Thyroid gland (tissue), 4 donors: Measurements from ENCODE around the gene IFIT5. TPM values are rescaled to one million over a fixed set of nuclear protein-coding genes. Genes with fewer than 3 reads are reported as not detected.
"Not testable (repeated sequence)": the region's sequence is repeated elsewhere in the genome, so short reads cannot be mapped to it uniquely, and the experiment has no call there.

Experiments used
- DNase-seq, 2 donors: peaks; one replicate each; pipeline ENCODE4 v3.0.0-alpha.2; 2019
- H3K27ac ChIP-seq, 3 donors: fragments of 200-600 bp; sonication (generic); 1 replicate in 2 of 3; 2 replicates in 1 of 3; pipeline ENCODE4 v1.5.1; 2016 to 2019; ENCODE audit warnings: mild to moderate bottlenecking in 1 of 3, moderate library complexity in 1 of 3
- H3K27me3 ChIP-seq: fragments of 200-600 bp; sonication (generic); one replicate; pipeline ENCODE4 v1.5.1; 2019
- H3K36me3 ChIP-seq, 2 donors: fragments of 200-600 bp; sonication (generic); one replicate each; pipeline ENCODE4 v1.5.1; 2016 to 2019
- H3K4me1 ChIP-seq, 2 donors: fragments of 200-600 bp; sonication (generic); one replicate each; pipeline ENCODE4 v1.5.1; 2017 to 2019
- H3K4me3 ChIP-seq, 3 donors: fragments of 200-600 bp; sonication (generic); replicated peaks in 1 of 3; 1 replicate in 2 of 3; 2 replicates in 1 of 3; pipeline ENCODE4 v1.5.1; 2016; ENCODE audit warnings: mild to moderate bottlenecking in 1 of 3
- H3K9me3 ChIP-seq: fragments of 200-600 bp; sonication (generic); one replicate; pipeline ENCODE4 v1.5.1; 2017
- POLR2A ChIP-seq, 2 donors: fragments of 450-650 bp; IDR thresholded peaks; one replicate each; pipeline ENCODE4 v1.6.1; 2017; ENCODE audit warnings: antibody characterized with exemption in 2 of 2, mild to moderate bottlenecking in 2 of 2, moderate library complexity in 1 of 2
- WGBS, 2 donors: methylation state at CpG; one replicate each; pipeline ENCODE4 v1.1.5; 2017; 5-methylcytosine and 5-hydroxymethylcytosine counted together
- intact Hi-C: fragments of 100-400 bp; cut with DNase I; formaldehyde crosslinking; loops from one replicate; pipeline ENCODE4 v1.15.1; 2023
- total RNA-seq, 4 donors: library from RNA; depleted of rRNA; stranded (reverse); fragments of >200 nt; gene quantifications; one replicate each; pipeline ENCODE4 v1.2.3, GENCODE V29; 2016
- TF ChIP-seq, protein P1 (sequence below), 6 experiments: fragments of 200-600 bp in 3 of 6; fragments of 450-650 bp in 3 of 6; sonication (generic) in 3 of 6; IDR thresholded peaks; one replicate each; pipeline ENCODE4 v1.5.1; 2016 to 2019; ENCODE audit warnings: antibody characterized with exemption in 6 of 6, mild to moderate bottlenecking in 2 of 6, inconsistent platforms in 1 of 6, moderate library complexity in 1 of 6

The IFIT5 gene
- total RNA-seq, 4 donors from 2014 or later, result 13.7 to 23.0 (median 17.1) TPM

DNA sequence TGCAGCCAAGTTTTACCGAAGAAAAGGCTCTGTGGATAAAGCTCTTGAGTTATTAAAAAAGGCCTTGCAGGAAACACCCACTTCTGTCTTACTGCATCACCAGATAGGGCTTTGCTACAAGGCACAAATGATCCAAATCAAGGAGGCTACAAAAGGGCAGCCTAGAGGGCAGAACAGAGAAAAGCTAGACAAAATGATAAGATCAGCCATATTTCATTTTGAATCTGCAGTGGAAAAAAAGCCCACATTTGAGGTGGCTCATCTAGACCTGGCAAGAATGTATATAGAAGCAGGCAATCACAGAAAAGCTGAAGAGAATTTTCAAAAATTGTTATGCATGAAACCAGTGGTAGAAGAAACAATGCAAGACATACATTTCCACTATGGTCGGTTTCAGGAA lies 11.3 kb upstream of the IFIT5 start:
- no peak overlapping the region for H3K27ac ChIP-seq
- no peak for DNase-seq
- intact Hi-C loops, result no loop called here
- H3K9me3 ChIP-seq, result no peaks in the 10 kb centered on the region
- H3K36me3 ChIP-seq, result peaks cover 0 to 4% of the 10 kb centered on the region in 2 donors
- TF ChIP-seq, protein P1, sequence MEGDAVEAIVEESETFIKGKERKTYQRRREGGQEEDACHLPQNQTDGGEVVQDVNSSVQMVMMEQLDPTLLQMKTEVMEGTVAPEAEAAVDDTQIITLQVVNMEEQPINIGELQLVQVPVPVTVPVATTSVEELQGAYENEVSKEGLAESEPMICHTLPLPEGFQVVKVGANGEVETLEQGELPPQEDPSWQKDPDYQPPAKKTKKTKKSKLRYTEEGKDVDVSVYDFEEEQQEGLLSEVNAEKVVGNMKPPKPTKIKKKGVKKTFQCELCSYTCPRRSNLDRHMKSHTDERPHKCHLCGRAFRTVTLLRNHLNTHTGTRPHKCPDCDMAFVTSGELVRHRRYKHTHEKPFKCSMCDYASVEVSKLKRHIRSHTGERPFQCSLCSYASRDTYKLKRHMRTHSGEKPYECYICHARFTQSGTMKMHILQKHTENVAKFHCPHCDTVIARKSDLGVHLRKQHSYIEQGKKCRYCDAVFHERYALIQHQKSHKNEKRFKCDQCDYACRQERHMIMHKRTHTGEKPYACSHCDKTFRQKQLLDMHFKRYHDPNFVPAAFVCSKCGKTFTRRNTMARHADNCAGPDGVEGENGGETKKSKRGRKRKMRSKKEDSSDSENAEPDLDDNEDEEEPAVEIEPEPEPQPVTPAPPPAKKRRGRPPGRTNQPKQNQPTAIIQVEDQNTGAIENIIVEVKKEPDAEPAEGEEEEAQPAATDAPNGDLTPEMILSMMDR (IDR thresholded peaks at IDR 0.05), result no peak
- TF ChIP-seq POLR2A (IDR thresholded peaks at IDR 0.05), result no peak
- H3K4me3 ChIP-seq, result no peak overlapping the region
- H3K27me3 ChIP-seq, result no peaks in the 10 kb centered on the region
- 94 to 97% methylated on average over 2 of the region's 2 CpGs for WGBS, 2 donors
- no peaks in the 10 kb centered on the region for H3K4me1 ChIP-seq

DNA sequence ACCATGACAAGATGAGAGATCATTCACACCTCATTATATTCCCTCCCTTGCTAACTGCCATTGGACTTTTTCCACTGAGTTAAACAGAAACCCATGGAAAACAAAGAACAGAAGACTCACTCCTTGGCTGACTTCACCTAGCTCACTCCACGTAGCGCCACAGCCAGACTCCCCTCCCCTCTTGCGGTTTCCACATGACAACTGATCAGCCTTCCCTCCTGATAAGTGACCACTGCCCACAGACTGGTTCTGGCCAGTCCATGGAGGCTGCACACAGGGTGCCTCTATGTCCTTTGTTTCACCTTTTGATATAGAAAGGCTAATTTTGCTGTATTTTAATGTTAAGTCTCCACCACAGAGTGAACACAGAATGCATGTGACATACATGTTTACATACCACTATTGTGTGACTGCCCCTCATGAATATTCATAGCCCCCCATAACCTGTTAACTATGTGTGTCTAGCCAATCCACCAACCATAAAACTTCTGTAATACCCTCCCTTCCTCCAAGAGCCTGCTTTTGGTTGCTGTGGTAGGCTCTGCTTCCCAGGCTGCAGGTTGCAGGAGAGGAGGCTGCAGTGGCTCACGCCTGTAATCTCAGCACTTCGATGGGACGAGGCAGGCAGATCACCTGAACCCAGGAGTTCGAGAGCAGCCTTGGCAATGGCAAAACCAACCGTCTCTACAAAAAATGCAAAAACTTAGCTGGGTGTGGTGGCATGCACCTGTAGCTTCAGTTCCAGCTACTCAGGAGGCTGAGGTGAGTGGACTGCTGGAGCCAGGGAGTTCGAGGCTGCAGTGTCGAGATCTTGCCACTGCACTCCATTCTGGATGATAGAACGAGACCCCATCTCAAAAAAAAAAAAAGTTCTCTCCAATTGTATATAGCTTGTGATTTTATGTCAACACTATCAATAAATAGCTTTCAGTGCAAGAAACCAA lies 10.0 kb upstream of the IFIT5 start:
- Histone ChIP-seq H3K27me3 (no peaks in the 10 kb centered on the region), H3K36me3 (peaks cover 0 to 4% of the 10 kb centered on the region in 2 donors), H3K27ac (no peak overlapping the region), H3K9me3 (no peaks in the 10 kb centered on the region), H3K4me3 (no peak overlapping the region), H3K4me1 (no peaks in the 10 kb centered on the region)
- WGBS, 2 donors, result 94 to 95% methylated on average over 11 of the region's 11 CpGs
- no peak for TF ChIP-seq POLR2A (IDR thresholded peaks at IDR 0.05)
- TF ChIP-seq, protein P1 (IDR thresholded peaks at IDR 0.05), result no peak
- DNase-seq, result no peak
- intact Hi-C loops, result no loop called here

DNA sequence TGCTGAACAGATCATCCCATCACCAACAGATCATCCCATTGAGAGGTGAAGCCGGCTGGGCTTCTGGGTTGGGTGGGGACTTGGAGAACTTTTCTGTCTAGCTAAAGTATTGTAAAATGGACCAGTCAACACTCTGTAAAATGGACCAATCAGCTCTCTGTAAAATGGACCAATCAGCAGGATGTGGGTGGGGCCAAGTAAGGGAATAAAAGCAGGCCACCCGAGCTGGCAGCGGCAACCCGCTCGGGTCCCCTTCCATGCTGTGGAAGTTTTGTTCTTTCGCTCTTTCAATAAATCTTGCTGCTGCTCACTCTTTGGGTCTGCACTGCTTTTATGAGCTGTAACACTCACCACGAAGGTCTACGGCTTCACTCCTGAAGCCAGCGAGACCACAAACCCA lies 8.2 kb upstream of the IFIT5 start:
- WGBS, 2 donors, result 94 to 99% methylated on average over 9 of the region's 9 CpGs
- H3K4me3 ChIP-seq, intact Hi-C loops, H3K36me3 ChIP-seq, H3K9me3 ChIP-seq, H3K27ac ChIP-seq, DNase-seq, H3K4me1 ChIP-seq, H3K27me3 ChIP-seq: not testable (repeated sequence)

DNA sequence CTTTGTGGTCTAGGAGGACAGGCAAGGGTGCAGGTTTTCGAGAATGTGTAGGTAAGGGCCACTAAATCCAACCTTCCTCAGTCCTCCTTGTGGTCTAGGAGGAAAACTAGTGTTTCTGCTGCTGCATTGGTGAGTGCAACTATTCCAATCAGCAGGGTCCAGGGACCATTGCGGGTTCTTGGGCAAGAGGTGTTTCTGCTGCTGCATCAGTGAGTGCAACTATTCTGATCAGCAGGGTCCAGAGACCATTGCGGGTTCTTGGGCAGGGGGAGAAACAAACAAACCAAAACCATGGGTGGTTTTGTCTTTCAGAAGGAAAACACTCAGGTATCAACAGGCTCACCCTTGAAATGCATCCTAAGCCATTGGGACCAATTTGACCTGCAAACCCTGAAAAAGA lies 6.6 kb upstream of the IFIT5 start:
- H3K4me3 ChIP-seq, intact Hi-C loops, H3K4me1 ChIP-seq, DNase-seq, H3K36me3 ChIP-seq, H3K27me3 ChIP-seq, H3K27ac ChIP-seq, H3K9me3 ChIP-seq: not testable (repeated sequence)
- 93 to 96% methylated on average over 3 of the region's 3 CpGs for WGBS, 2 donors

DNA sequence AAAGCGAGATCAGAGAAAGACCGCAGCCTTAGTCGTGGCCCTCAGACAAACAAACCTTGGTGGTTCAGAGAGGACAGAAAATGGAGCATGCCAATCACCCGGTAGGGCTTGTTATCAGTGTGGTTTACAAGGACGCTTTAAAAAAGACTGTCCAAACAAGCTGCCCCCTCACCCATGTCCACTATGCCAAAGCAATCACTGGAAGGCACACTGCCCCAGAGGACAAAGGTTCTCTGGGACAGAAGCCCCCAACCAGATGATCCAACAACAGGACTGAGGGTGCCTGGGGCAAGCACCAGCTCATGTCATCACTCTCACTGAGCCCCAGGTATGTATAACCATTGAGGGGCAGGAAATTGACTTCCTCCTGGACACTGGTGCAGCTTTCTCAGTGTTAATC lies 5.1 kb upstream of the IFIT5 start:
- H3K27me3 ChIP-seq, H3K36me3 ChIP-seq, DNase-seq, H3K4me1 ChIP-seq, intact Hi-C loops, H3K9me3 ChIP-seq, H3K27ac ChIP-seq, H3K4me3 ChIP-seq: not testable (repeated sequence)
- WGBS, 2 donors, result 89 to 91% methylated on average over 5 of the region's 5 CpGs

DNA sequence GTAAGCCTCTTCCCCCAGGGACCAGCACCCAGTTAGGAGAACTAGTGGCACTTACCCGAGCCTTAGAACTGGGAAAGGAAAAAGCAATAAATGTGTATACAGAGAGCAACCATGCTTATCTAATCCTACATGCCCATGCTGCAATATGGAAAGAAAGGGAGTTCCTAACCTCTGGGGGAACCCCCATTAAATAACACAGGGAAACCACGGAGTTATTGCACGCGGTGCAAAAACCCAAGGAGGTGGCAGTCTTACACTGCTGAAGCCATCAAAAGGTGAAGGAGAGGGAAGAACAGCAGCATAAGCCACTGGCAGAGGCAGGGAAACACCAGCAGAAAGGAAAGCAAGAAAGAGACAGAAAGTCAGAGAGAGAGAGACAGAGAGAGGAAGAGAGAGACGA lies 3.8 kb upstream of the IFIT5 start:
- DNase-seq, H3K36me3 ChIP-seq, H3K4me3 ChIP-seq, H3K27ac ChIP-seq, H3K4me1 ChIP-seq, H3K27me3 ChIP-seq, H3K9me3 ChIP-seq, intact Hi-C loops: not testable (repeated sequence)
- WGBS, 2 donors, result 92 to 97% methylated on average over 5 of the region's 5 CpGs

DNA sequence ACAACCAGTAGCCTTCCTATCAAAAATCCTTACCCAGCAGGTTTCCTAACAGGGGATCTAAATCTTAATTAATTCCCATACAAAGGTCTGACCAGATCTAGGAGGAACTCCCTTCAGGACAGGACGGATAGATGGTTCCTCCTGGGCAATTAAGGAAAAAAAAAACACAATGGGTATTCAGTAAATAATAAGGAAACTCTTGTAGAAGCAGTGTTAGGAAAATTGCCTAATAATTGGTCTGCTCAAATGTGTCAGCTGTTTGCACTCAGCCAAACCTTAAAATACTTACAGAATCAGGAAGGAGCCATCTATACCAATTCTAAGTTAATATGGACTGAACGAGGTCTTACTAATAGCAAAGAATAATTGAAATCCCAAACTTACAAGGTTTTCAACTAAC lies 3.2 kb upstream of the IFIT5 start:
- H3K36me3 ChIP-seq, H3K4me3 ChIP-seq, H3K4me1 ChIP-seq, intact Hi-C loops, H3K27me3 ChIP-seq, DNase-seq, H3K9me3 ChIP-seq, H3K27ac ChIP-seq: not testable (repeated sequence)
- WGBS, 2 donors, result 89% methylated on average over 2 of the region's 2 CpGs

DNA sequence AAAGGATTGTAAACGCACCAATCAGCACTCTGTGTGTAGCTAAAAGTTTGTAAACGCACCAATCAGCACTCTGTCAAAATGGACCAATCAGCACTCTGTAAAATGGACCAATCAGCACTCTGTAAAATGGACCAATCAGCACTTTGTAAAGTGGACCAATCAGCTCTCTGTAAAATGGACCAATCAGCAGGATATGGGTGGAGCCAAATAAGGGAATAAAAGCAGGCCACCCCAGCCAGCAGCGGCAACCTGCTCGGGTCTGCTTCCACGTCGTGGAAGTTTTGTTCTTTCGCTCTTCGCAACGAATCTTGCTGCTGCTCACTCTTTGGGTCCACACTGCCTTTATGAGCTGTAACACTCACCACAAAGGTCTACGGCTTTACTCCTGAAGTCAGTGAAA lies 2.1 kb upstream of the IFIT5 start:
- H3K9me3 ChIP-seq, H3K36me3 ChIP-seq, DNase-seq, H3K27me3 ChIP-seq, intact Hi-C loops, H3K4me3 ChIP-seq, H3K27ac ChIP-seq: not testable (repeated sequence)
- peaks cover 0 to 10% of the 10 kb centered on the region in 2 donors for H3K4me1 ChIP-seq
- WGBS, 2 donors, result 87 to 92% methylated on average over 10 of the region's 10 CpGs
